ENCODE results near the gene COX15.

COX15 gene

DNA sequence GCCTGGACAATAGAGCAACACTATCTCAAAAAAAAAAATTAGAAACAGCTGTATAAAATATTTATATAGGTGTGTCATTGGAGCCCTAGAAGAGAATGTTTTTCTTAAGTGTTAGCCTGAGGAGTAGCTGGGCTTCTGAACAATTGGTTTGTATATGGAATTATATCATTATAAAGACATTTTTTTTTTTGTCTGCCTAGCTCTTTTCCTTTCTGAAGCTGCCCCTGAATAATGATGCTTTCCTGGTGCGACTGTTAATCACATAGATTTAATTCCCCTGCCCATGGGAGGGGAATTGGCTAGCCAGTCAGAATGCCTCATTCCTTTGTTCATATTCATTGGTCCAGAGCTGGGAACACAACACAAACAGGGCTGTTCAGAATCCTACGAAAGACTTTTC, 36.6 kb upstream of the COX15 start:
- no peak for TF ChIP-seq CTCF (conservative IDR thresholded peaks at IDR 0.05; ENCODE audit: low read length)
- DNase-seq (ENCODE audit: low read depth): peak; percentile 45
- no peak overlapping the region for H3K4me3 ChIP-seq (ENCODE audit: low read length)

DNA sequence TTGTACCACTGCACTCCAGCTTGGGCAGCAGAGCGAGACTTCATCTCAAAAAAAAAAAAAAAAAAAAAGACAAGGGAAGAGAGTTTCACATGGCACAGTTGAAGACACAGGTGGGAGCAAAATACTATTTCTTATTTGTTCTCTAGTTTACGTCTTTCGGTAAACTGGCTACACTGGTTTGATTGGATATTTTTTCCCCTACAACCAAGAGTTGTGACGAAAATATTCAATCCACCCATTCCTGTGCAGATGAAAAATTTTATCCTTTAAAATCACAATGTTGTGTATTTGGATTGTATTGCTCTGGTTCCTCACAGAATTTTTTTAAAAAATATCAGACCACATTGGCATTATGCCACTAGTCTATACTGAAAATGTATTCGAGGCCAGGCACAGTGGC, 36.0 kb upstream of the COX15 start:
- no peak for DNase-seq (ENCODE audit: low read depth)
- H3K4me3 ChIP-seq (ENCODE audit: low read length): no peak overlapping the region
- no peak for TF ChIP-seq CTCF (conservative IDR thresholded peaks at IDR 0.05; ENCODE audit: low read length)

DNA sequence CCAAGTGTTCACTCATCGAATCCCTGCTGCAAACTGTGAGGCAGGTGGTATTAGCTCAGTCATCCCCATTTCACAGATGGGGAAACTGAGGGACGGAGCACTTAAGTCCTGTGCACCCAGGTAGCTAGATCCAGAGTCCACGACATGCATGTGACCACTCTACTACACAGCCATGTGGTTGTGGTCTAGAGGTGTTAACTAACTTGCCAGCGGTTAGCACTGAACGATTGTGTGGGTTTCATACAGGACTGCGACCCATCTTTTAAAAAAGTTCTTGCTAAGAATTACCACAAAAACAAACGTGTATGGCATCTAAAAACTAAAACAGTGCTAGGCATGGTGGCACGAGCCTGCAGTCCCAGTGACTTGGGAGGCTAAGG, 34.4 kb upstream of the COX15 start:
- DNase-seq (ENCODE audit: low read depth): no peak
- no peak overlapping the region for H3K4me3 ChIP-seq (ENCODE audit: low read length)
- TF ChIP-seq CTCF (conservative IDR thresholded peaks at IDR 0.05; ENCODE audit: low read length): no peak

DNA sequence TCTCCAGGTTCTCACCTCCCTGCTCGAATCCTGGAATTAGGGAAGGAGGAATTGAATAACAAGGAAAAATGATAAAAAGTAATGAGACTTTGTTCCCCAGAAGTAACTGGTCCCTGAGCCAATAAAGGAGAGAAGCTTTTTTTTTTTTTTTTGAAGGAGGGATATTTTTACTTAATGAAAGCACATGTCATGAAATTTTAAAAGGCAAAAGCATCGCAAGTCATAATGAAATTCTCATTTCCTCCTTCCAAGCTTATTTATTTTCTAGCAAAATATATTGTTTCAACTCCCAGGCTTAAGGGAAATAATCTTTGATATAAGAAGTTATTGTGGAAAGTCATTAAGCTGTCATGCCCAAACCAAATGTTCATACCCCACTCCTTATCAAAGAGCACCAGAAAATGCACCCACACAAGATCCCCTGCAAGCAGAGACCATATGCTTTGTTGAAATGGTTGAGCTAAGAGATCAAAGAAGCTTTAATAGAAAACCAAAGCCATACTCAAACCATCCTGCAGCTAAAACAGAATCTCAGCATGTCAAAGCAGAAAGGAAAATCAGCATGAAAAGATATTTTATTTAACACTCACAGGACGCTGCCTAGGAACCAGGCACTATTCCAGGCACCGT, 33.9 kb upstream of the COX15 start:
- no peak overlapping the region for H3K4me3 ChIP-seq (ENCODE audit: low read length)
- TF ChIP-seq CTCF (conservative IDR thresholded peaks at IDR 0.05; ENCODE audit: low read length): no peak
- no peak for DNase-seq (ENCODE audit: low read depth)

GRCh38 chr10:99761365-99761764, 29.4 kb upstream of the COX15 start:
- no peak for TF ChIP-seq CTCF (conservative IDR thresholded peaks at IDR 0.05; ENCODE audit: low read length)
- no peak for DNase-seq (ENCODE audit: low read depth)
- H3K4me3 ChIP-seq (ENCODE audit: low read length): no peak overlapping the region

DNA sequence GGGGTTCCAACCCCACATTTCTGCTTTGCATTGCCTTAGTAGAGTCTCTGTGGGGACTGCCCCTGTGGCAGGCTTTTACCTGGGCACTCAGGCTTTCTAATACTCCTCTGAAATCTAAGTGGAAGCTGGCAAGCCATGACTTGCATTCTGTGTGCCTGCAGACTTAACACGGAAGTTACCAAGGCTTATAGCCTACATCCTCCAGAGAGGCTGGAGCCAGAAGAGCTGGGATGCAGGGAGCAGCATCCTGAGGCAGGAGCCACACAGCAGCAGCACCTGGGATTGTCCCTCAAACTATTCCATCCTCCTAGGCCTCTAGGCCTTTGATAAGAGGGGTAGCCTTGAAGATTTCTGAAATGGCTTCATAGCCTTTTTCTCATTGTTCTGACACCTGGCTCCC, 28.4 kb upstream of the COX15 start:
- H3K4me3 ChIP-seq (ENCODE audit: low read length): no peak overlapping the region
- TF ChIP-seq CTCF (conservative IDR thresholded peaks at IDR 0.05; ENCODE audit: low read length): no peak
- DNase-seq (ENCODE audit: low read depth): no peak

GRCh38 chr10:99758211-99758891, 26.4 kb upstream of the COX15 start:
- DNase-seq (ENCODE audit: low read depth): peak; percentile 57
- TF ChIP-seq CTCF (conservative IDR thresholded peaks at IDR 0.05; ENCODE audit: low read length): no peak
- no peak overlapping the region for H3K4me3 ChIP-seq (ENCODE audit: low read length)

Measured in AG10803 (cell line).